Stimulated activated CD4-positive, alpha-beta T cell treated with anti-CD3 and anti-CD28 coated beads, Interleukin-4, amount 100 ng/mL, for 48 hours (primary cell): ENCODE results near the gene ERICH4.

Experiments
- DNase-seq, 2 donors: peaks; one replicate each; pipeline ENCODE4 v3.0.0-alpha.2; 2020; ENCODE audit warnings: low read depth in 2 of 2

ERICH4 gene

DNA sequence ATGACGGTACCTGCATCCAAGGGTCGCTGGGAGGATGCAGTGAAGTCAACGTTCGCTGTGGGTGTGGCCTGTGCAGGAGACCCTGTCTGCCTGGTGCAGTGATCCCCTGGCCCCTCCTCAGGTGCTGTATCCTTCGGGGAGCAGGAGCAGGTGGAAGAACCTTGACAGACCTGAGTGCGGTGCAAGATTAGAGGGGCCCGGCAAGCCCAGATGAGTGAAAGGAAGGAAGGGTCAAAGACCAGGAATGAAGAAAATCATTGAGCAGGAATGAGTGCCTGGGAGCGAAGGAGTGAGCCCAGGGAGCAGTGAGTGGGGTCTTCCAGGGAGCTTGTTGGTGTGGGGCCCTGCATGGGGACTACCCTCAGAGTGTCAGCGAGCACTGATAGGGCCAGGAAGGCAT lies 28.5 kb upstream of the ERICH4 start:
- DNase-seq: no peak

DNA sequence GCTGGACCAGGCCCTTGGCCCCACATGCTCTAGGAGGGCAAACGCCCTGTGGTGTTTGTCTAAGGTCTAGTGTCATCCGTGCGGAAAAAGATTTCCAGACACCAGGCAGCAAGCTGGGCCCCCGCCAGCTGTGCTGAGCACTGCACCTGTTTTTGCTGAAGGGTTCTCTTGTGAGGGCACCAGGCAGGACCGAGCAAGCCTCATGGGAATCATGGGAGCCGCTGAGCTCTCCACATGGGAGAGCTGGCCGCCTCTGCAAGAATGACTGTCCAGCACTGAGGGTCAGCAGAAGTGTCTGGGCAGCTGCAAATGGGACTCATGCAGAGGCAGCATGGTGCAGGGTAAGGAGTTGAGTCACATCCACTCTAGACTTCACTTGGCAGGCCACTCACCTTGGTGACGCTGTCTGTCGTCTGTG lies 27.8 kb upstream of the ERICH4 start:
- no peak for DNase-seq

DNA sequence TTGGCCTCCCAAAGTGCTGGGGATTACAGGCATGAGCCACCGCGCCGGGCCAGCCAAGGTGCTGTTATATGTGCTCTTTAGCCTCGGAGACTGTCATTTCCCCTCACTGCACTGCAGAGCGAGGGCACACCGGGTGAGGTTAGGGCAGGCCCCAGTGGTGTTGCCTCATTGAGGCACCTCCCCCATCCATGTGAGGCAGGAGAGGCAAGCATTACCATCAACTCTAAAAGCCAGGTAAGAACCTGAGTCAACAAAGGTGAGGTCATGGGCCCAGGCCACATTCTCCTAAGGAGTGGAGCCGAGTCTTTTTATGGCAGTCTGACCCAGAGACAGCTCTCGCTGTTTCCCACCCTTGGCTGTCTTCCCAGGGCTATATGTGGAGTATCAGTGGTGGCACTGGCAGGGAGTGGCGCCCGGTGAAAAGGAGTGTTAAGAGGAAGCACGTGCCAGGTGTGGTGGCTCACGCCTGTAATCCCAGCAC lies 26.7 kb upstream of the ERICH4 start:
- no peak for DNase-seq

DNA sequence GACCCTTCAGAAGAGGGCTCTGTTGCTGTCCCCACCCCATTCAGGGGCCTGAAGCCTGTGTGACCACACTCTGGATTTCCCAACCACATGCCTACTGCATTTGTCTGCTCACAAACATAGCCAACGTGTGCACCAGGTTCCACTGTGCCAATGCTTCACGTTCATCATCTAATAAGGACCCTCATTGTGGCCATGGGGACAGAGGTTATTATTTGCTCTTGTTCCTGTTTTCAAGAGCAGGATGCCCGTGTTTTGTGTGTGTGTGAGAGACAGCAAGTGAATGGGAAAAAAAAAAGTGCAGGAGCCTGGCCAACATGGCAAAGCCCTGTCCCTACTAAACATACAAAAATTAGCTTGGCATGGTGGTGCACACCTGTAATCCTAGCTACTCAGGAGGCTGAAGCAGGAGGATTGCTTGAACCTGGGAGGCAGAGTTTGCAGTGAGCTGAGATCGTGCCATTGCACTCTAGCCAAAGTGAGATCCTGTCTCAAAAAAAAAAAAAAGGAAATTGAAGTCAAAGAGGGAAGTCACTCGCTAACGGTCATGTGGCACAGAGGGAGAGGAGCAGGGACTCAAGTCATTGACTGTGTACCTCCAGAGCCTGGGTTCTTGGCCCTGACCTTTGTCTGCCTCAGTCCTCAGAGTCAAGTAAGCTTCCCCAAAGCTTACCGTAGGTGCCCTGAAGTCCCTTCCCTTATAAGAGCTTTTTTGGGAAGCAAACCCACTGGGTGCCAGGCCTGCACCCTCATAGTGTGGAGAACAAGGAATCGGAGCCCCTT lies 22.7 kb upstream of the ERICH4 start:
- no peak for DNase-seq

DNA sequence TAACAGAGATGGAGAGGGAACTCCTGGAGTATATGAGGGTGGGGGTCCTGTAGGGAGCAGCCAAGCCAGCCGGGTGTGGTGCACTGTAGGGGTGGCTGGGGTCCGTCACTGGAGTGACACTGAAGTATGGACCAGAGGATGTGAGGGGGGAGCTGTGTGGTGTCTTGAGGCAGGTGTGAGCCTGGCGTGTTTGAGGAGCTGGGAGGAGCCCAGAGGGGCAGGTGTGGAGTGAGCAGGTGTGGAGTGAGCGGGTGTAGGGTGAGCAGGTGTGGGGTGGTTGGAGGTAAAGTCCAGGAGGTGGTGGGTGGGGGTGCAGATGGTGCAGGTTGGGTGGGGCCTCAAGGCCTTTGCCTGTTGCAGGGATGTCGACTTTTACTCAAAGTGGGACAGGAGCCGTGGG lies 21.6 kb upstream of the ERICH4 start:
- DNase-seq: no peak

DNA sequence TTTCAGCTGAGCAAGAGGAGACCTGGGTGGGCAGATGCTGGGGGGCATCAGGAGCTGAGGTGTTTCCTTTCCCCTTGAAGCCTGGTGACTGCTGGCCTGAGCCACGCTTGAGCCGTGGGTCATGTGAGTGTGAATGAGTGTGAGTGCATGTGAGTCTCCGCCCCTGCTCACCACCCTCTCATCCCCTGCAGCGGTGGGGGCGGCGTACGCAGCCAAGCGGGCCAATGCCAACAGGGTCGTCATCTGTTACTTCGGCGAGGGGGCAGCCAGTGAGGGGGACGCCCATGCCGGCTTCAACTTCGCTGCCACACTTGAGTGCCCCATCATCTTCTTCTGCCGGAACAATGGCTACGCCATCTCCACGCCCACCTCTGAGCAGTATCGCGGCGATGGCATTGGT lies 21.0 kb upstream of the ERICH4 start:
- DNase-seq: no peak

DNA sequence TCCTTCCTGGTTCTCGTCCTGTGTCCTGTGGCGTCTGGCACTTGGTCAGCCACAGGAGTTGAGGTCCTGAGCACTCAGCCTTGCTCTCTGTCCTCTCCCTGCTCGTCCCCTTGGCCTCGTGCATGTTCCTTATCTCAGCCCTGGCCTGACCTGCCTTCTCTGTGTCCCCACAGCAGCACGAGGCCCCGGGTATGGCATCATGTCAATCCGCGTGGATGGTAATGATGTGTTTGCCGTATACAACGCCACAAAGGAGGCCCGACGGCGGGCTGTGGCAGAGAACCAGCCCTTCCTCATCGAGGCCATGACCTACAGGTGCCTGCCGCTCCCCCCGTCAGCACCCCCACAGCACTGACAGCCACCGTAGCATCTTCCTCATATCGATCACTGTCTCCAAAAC lies 20.5 kb upstream of the ERICH4 start:
- DNase-seq: no peak

DNA sequence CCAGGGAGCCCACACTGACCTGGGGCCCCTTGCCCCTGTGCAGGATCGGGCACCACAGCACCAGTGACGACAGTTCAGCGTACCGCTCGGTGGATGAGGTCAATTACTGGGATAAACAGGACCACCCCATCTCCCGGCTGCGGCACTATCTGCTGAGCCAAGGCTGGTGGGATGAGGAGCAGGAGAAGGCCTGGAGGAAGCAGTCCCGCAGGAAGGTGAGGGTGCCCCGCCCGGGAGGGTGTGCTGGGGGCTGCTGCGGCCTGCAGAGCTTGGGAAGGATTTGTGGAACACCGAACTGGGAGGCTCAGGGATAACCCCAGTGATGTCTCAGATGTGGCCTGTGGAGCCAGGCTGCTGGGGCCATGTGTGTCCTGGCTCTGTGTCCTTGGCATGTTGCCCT lies 20.0 kb upstream of the ERICH4 start:
- DNase-seq: no peak

DNA sequence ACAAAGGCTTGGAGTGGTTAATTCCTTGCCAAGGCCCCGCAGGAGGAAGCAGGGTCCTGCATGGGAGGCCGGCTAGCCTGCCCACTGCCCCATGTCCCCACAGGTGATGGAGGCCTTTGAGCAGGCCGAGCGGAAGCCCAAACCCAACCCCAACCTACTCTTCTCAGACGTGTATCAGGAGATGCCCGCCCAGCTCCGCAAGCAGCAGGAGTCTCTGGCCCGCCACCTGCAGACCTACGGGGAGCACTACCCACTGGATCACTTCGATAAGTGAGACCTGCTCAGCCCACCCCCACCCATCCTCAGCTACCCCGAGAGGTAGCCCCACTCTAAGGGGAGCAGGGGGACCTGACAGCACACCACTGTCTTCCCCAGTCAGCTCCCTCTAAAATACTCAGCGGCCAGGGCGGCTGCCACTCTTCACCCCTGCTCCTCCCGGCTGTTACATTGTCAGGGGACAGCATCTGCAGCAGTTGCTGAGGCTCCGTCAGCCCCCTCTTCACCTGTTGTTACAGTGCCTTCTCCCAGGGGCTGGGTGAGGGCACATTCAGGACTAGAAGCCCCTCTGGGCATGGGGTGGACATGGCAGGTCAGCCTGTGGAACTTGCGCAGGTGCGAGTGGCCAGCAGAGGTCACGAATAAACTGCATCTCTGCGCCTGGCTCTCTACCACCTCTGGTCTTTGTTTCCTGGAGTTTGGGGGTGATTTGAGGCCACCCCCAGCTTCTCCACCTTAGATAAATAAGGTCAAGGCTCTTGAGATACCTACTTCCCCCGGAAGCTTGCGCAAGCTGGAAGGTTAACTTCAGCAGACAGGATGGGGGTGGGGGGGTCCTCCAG lies 18.4 kb upstream of the ERICH4 start:
- DNase-seq: no peak

DNA sequence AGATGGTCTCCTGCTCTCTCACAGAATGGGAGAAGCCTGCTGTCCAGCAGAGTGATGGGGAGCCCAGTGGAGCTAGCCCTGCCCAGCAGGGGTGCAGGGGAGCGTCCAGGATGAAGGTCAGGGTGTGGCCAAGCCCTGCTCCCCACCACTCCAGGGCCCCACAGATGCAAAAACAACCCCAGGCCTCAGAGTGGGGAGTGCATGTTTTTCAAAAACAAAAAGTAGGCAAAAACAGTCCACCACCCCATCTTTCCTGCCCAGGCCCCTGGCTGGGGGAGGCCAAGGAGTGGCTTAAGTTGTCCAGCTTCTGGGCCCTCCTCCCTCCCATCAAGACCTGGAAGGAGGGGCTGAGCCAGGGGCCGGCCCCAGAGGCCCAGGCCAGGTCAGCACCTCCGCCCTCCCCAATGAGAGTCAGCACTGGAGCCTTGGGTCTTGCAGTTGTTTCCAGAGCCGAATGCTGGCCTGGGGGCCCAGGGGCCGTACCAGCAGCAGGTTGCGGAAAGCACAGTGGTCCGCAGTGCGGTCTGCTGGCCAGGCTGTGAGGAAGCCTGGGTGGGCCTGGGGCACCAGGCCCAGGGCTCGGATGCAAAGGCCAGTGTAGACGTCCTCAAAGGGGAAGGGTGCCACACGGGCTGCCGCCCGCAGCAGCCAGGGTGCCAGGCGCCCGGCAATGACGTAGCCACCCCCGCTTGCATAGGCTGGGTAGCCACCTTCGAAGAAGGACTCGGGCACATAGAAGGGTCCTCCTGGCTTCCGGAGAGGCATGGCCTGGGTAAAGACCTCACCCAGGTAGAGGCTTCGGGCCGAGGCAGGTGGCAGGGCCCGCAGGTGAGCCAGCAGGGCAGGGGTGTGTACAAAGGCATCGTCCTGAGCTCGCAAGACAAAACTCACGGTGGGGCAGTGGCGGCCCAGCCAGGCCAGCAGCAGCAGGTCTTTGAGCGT lies 17.5 kb upstream of the ERICH4 start:
- DNase-seq: no peak

DNA sequence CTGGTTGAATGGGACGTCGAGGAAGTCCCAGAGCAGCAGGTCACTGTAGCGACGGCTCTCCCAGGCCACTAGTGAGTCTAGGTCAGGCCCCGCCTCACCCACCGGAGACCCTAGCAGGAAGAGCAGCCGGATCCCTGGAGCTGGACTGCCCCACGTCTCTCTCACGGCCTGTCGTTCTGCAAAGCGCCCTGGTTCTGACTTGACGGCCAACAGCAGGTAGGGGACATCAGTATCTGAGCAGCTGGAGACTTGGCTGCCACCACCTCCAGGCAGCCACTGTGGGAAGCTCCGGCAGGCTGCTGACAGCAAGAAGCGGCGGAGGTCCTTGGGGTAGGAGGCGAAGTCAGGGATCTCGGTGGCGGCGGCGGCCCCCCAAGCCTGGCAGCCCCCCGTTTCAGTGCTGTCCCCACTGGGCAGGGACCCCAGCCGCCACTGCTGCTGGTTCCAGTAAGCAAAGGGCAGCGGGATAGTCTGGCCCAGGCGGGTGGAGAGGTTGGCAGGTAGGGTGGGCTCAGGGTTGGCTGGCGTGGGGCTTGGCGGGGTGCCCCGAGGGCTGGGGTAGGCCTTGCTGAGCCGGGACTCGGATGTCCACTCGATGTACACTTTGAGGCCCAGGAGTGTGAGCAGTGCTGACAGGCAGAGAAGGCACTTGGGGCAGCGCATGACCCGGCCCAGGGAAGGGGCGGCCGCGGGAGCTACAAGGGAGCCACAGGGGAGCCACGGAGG lies 16.7 kb upstream of the ERICH4 start:
- DNase-seq: no peak

DNA sequence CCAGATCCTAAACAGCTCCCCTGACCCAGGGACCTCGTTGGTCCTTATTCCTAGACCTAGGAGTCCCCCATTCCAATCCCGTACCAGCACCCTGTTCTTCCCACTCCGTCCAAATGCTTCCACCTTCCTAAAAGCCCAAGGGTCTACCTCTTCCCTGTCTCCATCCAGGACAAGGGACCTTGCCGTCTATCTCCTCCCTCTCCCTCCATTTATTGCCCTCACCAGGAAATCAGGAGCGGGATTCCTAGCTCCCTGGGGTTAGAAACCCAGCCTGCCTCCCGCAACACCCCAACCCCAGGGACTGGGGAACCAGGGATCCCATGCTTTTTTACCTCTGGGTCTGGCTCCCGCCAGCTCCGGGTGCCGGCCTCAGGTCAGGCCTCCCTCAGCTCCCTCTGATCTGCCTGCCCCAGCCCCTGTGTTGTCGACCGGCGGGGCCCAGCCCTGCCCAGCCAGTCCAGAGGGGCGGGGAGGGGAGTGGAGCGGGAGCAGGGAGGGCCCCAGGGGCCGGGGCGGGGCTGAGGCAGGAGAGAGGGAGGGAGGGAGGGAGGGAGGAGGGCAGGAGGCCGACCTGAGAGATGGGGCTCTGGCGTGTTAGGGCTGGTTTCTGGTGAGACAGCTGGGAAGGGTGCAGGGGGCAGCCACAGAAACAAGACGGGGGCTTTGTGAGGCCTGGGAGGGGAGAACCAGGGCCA lies 15.9 kb upstream of the ERICH4 start, which contains the start of gene B3GNT8:
TSS of gene B3GNT8 (minus strand) at position 423 of the 695 bp plus-strand sequence. CDS start 596 bp downstream, outside the sequence.
- DNase-seq: peak; percentile 23 to 38

DNA sequence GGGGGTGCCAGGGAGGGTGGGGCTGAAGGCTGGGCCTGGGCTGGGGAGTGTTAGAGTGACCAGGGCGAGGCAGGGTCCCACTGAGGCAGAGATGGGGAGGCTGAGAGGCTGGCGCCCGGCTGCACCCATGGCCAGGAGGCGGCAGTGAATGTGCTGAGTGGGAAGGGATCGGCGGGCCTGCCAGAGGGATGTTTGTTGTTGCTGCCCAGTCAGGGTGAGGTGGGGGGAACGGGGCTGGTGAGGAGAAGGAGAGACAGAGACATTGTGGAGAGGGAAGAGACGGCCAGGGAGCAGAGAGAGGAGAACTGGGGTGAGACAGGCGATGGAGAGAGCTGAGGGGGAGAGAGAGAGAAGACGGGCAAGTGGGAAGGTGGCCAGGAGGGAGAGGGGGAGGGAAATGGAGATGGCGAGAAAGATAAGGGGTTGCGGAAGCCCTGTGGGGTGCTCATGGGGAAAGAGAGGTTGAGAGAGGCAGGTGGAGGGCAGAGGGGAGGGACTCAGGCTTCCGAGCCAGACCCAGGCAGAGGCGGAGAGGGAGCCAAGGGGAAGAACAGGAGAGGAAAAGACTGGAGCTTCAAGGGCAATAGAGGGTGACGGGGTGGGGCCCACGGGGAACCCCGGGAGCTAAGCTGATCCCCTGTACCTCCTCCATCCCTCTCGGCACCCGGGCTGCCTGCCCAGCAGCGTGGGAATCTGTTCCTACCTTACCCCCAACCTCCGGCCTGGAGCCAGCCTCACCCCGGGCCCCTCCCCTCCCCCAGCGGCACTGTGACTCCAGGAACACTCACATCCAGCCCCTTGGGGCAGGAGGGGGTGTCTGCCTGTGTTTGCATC lies 15.1 kb upstream of the ERICH4 start:
- peak in 1 of 2 donors; percentile 20 for DNase-seq

DNA sequence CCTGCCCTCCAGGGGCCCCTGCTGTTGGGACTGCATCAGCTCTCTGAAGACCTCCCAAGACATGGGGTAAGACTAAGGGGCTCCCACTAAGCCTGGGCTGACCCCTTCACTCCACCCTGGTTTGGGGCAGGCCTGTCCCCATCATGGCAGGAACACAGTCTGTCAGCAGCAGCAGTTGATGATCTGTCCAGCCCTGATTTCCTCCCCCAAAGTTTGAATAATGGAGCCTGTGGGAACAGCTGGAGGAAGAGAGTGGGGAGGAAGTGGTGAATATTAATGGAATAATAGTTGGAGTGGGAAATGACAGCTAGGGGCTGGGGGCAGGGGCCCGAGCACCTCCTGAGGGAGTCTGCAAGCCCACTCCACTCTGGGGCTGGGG lies 14.5 kb upstream of the ERICH4 start:
- DNase-seq: no peak

DNA sequence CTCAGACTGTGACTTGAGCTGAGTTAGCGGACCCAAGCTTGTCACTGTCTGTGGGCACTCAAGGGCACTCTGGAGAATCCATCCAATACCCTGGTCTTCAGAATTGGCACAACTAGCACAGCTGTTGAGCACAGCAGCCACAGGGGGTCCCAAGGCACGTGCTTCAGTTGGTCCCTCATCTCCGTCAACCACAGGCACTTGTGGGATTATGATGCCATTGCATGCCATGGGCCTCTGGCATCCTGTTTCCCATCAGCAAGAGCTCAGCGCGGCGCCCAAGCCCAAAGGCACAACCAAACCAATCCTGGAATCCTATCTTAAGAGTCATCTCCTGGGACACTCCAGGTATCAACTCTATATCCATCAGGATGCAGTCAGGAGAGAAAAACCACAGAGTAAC lies 12.0 kb upstream of the ERICH4 start:
- no peak for DNase-seq

DNA sequence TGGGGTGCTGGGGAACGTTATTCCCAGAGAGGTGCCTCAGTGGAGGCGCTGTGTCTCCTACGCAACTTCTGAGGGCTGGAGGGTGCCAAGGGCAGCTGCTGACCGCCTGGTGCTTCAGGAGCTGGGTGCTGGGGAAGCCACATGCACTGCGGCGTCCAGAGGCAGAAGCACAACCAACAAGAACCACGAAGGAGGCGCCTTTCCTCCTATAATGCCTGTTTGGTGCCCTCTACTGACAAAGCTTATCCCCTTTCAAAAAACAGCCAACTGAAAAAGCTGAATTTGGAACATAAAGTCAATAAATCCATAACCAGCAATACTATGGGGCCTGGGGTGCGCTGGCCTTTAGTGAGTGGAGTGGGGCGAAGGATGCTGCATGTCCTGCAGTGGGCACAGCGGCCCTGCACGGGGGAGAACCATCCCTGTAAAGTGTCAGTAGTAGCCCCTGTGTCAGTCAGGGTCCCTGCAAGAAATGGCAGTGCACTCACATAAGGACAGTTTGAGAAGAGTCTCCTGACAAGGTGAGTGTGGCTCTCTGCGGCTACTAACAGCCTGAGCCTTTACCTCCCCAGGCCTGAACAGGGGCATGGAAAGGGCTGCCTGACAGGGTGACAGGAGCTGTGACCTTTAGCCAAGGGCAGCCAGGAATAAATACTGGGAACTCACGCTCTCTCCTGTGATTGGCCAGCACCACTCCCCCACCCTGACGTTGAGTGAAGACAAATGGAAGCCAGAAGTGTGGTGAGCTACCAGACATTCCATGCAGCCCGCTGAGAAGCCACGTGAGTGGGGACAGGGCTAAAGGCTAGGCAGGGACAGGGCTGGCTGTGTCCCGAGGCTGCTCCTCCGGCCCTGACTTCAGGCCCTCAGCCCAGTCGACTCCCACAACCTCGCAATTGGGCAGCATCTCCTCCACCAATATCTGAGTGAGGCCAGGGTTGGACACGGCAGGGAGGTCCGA lies 11.2 kb upstream of the ERICH4 start:
- no peak for DNase-seq

DNA sequence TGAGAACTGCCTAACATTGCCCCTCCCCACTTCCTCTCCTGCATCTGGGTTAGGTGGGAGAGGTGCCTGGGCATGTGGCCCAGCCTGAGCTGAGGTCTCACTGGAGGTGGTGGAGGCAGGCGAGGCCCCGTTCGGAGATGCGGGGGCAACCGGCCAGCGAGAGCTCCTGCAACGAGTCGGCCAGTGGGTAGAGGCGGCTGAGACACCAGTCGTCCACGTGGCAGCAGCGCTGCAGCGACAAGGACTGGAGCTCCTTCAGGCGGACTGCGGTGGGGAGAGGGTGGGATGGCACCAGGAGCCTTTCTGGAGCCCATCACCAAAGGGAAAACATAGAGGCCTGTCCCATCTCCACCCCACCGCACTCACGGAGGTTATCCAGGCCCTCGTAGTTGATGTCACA lies 9.8 kb upstream of the ERICH4 start:
- no peak for DNase-seq

DNA sequence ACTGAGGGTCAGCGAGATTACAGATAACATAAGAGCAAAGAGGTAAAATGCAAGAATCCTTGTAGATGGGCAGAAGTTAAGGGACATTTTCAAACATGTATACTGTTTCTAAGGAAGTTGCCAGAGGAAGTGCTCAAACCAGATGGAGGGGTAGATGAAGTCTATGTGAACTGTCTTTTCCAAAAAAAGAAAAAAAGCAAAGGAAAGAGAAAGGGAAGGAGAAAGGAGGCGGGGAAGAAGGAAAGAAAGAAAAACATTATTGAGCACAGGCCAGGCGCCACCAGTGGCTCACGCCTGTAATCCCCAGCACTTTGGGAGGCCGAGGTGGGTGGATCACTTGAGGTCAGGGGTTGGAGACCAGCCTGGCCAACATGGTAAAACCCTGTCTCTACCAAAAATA lies 8.5 kb upstream of the ERICH4 start:
- no peak for DNase-seq
